HL-60/S4 treated with phorbol 12-myristate 13-acetate at 8.2 ng/mL for 4 days and 3 days (cell line): ENCODE data around the gene ITGA1.
"Not testable (repeated sequence)": the region's sequence is repeated elsewhere in the genome, so short reads cannot be mapped to it uniquely, and the experiment has no call there.

Experiments used
- in situ Hi-C: fragments of 300-500 bp; cut with MboI; formaldehyde crosslinking; loops from 2 replicates; pipeline ENCODE4 v1.15.0; 2022; ENCODE audit warnings: low sequenced_read_pairs

Gene ITGA1

GRCh38 chr5:52799983-52800393 lies 12.3 kb downstream of the ITGA1 start:
- in situ Hi-C loops: no loop called here

- in situ Hi-C loops: no loop called here
These were observed 12.9 kb downstream of the ITGA1 start for GRCh38 chr5:52800394-52801213.

DNA sequence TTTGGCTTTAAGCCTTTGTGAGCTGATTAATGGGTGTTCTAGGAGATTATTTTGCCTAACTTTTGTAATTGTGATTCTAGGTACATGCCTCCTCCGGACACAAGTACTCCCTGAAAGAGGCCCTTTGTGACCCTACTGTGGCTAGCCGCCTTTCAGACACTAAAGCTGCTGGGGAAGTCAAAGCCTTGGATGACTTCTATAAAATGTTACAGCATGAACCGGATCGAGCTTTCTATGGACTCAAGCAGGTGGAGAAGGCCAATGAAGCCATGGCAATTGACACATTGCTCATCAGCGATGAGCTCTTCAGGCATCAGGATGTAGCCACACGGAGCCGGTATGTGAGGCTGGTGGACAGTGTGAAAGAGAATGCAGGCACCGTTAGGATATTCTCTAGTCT lies 13.6 kb downstream of the ITGA1 start:
- in situ Hi-C loops: no loop called here

DNA sequence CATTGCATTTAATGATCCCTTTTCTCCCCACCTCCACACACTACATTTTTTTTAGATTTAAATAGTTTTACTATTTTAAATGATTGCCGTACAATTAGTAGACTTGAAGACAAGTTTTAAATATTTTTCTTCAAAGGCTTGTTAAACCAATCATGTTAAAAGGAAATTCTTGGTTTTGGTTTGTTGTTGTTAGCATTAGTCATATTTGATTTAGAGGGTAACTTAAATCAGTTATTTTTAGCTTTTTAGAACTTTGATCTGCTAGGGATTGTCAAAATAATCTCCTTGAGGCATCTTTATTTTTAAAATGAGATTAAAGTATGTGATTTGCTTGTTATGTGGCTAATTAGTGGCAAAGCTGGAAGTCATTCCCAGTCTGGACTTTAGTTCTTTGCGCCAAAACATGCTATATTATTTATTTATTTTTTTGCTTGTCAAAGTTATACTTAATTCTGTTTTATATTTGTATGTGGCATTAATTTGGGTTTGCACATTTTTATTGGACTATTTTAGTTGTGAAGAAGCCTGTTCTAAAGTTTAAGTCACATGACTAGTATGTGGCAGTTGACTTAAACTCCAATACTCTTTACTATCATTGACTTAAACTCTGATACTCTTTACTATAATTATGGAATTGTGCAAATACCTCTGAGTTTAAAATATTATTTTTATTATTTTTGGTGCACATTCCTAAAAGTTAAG lies 14.7 kb downstream of the ITGA1 start:
- in situ Hi-C loops: no loop called here

GRCh38 chr5:52802974-52803336 lies 15.2 kb downstream of the ITGA1 start:
- in situ Hi-C loops: no loop called here

- in situ Hi-C loops: no loop called here
These were observed 16.7 kb downstream of the ITGA1 start for GRCh38 chr5:52804387-52804791.

DNA sequence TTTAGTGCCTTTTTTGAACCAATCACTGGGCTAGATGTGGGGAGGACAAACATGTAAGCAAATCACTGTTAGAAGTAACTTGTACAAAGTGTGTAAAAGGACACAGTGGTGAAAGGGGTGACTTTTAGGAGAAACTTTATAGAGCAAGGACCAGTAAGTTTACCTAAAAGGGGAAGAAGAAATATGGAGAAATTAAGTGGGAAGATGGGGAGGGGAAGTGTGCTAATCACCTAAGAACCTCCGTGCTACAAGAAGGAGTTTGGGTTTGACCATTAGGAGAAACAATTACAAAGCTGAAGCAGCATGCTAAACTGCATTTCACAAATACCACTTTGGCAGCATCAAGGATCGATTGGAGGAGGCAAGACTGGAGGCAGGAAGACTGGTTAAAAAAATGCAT lies 17.3 kb downstream of the ITGA1 start:
- in situ Hi-C loops: no loop called here

- in situ Hi-C loops: no loop called here
These were observed 17.9 kb downstream of the ITGA1 start for GRCh38 chr5:52805615-52806014.

DNA sequence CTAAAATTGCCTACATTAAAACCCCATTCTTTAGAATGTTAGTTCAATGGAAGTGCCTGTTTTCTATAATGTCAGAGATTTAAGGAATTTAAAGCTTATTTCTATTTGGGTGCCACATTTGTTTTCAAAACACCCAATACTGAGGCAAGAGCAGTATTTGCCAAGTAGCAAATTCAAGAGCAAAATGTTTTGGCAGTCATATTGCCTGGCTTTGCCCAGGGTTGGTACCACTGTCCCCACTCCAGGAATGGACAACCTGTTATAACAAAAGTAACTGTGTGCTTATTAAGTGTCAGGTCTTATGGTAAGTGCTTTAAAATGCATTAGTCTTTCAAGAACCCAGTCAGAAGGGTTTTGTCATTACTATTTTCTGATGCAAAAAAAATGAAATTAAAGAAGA lies 19.3 kb downstream of the ITGA1 start:
- in situ Hi-C loops: no loop called here

DNA sequence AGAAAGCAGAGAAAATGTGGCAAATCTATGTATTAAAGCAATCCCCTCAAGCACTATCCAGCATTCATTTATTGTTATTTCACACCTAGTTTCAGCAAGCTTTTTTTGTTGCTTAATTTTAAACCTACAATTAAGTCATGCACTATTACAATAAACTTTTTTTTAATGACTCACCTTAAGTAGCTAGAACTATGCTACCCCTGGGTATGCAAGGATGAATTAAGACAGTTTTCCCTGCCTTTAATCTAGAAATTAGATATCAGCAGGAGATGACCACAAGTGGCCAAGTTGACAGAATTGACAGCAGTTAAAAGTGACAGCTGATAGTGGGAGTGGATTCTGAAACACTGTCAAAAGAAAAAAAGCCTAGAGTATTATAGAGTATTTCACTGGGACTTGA lies 20.0 kb downstream of the ITGA1 start:
- in situ Hi-C loops: no loop called here

- in situ Hi-C loops: no loop called here
These were observed 20.7 kb downstream of the ITGA1 start for GRCh38 chr5:52808316-52808901.

GRCh38 chr5:52809884-52810283 lies 22.2 kb downstream of the ITGA1 start:
- in situ Hi-C loops: no loop called here

DNA sequence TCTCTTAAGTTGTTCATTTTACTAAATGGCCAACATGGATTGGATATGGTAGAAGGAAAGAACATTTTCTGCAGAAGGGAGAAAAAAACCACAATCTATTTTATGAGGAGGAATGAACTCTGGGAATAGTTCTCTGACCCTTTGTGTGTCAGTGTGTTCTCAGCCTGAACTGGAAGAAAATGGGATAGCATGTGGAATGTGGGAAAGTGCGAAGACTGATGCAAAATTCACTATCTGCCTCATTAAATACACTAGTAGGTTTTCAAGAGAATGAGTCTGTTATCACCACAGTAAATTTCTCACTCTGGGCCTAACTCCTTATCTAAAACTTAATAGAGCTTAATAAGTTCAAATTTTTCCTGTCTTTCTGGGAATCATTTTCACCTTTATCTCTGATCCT lies 22.7 kb downstream of the ITGA1 start:
- in situ Hi-C loops: no loop called here

DNA sequence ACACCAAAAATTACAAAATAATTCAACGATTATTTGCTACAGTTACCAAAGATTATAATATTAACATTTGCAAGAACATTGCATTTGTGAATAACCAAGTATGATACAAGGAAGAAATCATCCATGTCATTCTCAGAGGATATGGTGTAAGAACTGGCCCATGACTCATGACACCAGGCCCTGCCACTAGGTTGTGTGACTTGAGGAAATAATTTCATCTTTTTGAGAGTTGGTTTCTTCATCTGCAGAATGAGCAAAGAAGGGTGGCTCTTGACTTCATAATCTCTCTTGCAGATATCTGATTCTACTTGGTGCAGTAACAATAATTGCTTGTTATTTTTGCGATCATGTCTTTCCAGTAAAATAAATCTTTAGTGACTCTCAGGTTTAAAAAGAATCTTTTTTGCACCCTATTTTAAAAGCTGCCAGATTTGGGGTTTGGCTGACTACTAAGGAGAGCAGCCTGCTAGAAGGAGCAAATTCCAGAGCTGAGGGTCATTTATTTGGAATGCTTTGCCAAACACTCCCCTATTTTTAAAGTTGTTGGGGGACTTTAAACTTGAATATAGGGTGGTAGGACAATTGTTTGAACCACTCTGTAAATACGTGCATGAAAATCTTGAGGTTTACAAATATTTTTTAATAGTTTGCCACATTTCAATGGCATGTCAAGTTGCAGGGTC lies 23.5 kb downstream of the ITGA1 start:
- in situ Hi-C loops: no loop called here

GRCh38 chr5:52814352-52815148 lies 26.8 kb downstream of the ITGA1 start:
- in situ Hi-C loops: no loop called here

- in situ Hi-C loops: no loop called here
These were observed 30.1 kb downstream of the ITGA1 start for GRCh38 chr5:52817818-52818217.

- in situ Hi-C loops: no loop called here
These were observed 30.6 kb downstream of the ITGA1 start for GRCh38 chr5:52818360-52818759.

- in situ Hi-C loops: not testable (repeated sequence)
These were observed 31.1 kb downstream of the ITGA1 start for GRCh38 chr5:52818807-52819206.

DNA sequence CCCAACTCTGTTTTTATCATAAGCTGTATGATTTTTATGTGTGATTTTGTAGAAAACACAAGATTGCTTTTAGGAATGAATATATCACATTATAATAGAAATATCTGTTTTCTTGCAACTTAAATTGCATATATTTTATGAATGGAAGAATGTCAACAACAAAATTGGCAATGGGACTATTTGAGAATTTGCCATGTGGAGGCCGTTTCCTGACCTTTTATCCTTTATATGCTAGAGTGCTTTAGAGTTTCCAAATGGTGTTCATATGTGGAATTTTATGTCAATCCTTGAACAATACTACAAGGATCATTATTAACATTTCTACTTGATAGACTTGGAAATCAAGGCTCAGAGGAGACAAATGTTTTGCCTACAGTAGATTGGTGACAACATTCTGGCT lies 34.2 kb downstream of the ITGA1 start:
- in situ Hi-C loops: no loop called here

DNA sequence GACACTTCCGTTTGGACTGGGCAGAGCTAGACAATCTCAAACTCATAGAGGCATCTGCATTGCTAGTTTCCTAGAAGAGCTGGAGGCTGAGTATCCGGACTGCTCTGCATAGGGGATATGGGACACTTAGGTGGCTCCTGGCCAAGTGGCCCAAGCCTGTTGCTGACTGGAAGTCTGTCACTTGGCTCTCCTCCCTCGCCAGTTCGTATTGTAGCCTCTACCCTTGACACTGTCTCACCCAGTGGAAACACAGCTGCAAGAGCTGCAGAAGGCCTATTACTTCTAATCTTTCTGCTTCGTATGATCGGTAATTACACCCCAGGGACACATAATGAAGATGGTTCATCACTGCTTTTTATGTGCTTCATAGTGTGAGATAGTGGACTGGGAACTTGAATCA lies 34.7 kb downstream of the ITGA1 start:
- in situ Hi-C loops: no loop called here

- in situ Hi-C loops: no loop called here
These were observed 37.1 kb downstream of the ITGA1 start for GRCh38 chr5:52824827-52825226.
